ENCODE results near the gene NTM. TPM values are rescaled to one million over a fixed set of nuclear protein-coding genes. Genes with fewer than 3 reads are reported as not detected.

Gene NTM
- total RNA-seq, 1 donor from 2014 or later = 158 TPM

DNA sequence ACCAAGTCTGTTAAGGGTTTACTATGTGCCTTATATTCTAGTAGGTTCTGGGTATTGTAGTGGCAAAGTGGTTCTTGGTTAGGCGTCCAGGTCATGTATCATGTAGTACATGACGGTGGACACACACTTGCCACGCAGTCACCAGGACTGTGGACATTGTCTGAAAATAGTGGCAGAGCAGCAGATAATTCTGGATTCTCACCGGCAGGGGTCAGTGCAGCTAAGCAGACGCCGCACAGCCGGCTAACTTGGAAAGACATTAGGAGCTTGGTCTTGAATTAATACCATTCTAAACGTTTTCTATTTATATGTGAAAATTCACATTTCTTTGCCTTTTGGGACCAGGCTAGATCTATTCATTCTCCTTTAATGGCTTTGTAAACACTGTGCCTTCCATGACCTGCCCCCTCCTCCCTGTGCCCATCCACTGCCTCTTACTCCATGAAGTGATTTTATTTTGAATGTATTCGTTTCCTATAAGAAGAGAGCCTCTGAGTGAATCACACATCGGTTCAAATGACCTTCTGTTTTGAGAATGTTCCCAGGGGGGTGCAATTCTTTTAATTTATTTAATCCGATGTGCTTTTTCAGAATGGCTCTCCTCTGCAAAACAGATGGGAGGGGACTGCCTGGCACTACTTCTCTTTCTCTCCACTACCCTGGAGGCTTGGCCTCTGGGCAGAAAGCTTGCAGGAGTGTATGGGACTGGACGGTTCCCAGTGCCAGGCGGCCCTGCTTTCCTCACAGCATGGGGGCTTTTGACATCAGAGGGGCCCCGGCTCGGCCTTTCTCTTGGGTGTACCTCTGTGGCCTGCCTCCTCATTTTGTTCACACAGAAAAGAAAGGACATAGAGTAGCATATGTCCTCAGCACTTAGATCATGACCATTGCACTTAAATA, 378.0 kb downstream of the NTM start:
- peak; percentile 57 for DNase-seq

DNA sequence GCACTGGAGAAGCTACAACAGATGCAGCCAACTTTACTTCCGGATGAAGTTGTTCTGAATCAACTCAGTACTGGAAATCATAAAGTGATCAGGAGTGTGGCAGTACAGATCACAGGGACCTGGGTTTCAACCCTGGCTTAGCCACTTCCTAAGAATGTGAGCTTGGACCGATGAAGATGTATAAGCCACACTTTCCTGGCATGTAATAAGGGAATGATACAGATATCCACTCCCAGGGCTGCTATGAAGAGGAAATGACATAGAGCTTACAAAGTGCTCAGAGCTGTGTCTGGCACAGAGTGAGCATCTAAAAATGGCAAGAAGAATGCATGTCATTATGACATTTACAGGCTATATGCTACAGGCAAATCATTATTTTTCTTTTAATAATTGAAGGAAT, 378.7 kb downstream of the NTM start:
- DNase-seq = no peak

DNA sequence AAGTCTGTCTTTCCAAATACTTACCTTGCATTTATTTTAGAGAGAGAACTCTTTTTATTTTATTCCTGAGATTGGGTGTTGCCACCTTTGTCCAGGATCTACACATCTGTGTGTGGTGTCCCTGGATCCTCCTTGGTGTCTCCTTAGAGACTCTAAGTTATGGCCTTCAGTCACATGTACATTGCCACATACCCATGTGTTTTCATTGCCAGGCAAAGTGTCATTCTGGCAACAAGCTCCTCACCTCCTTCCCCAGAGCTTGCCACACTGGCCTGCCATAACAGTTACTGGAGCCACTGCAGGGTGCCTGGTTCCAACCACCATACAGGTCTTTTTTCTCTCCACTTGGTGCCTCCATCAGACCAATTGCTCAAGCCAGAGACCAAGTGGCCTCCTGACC, 379.7 kb downstream of the NTM start:
- no peak for DNase-seq

DNA sequence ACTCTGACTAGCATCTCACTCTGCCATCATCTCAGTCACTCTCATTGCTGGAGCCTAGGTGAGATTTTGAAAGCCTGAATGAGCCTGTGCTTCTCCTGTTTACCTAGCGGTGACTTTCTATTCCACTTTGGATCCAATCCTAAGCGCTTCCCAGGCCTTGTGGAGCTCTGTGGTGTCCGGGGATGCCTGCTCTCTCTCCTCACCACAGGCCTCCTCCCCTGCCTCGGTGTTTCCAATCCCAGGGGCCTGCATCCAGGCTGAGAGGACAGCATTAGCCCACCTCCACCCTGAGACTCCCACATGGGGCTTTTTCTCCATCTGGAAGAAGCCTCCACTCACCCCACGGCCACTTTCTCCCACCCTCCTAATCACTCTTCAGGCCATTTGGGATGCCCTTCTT, 380.3 kb downstream of the NTM start:
- no peak for DNase-seq

DNA sequence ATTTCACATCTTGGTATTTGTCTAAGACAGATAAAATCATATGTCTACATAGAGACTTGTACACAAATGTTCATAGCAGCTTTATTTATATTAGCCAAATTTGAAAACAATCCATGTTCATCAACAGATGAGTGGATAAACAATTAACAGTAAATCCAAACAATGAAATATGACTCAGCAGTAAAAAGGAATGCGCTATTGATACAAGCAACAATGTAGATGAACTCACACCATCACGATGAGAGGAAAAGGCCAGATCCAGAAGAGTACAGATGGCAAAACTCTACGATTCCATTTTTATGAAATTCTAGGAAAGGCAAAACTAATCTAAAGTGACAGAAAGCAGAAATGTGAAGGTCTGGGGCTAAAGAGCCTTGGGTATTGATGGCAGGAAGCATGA, 384.3 kb downstream of the NTM start:
- DNase-seq = no peak

DNA sequence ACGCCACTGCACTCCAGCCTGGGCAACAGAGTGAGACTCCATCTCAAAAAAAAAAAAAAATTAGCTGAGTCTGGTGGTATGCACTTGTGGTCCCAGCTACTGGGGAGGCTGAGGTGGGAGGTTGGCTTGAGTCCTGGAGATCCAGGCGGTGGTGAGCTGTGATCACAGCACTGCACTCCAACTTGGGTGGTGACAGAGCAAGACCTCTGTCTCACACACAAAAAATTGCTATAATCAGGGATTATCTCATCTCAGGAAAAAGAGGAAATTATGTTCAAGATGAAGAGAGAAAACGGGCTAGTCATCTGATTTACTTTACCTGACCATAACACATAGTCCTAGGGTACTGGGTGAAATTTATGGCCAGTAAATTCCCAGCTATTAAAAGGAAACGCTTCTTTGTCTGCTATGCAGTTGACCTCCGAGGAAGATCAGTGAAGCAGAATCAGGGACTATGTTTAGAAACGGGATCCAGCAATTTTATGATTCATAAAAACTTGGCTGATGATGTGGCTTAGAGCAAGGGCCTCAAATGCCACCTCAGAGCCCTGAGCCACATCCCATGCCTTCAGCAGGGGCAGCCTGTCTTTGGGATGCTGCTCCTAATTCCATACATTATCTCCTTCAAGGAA, 386.2 kb downstream of the NTM start:
- no peak for DNase-seq

DNA sequence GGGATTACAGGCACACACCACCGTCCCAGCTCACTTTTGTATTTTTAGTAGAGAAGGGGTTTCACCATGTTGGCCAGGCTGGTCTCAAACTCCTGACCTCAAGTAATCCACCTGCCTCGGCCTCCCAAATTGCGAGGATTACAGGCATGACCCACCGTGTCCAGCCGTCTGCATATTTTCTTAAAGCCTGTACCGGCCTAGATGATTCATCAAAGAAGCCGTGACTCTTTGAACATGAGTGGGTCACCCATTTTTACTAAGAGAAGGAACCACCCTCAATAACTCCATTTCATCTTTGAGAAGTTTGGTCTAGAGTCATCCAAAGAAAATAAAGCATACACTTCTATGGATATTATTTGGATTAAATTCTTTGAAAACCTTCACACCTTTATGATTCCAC, 388.3 kb downstream of the NTM start:
- DNase-seq = no peak

DNA sequence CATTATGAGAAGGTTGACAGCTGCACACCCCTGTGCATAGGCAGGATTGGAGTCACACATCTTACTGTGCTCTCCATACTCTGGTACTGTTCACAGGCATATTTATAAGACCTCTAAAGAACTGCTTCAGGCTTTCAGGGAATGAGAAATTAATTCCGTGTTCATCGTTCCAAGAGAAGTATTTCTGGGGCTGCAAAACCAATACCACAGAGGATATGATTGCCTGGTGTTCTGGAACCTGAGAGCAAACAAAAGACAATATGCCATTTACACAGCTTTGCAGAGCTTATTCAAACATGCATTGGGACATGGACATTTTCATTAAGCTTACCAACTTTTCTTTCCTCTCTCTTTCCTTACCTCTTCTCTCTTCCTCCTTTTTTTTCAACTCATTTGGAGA, 388.7 kb downstream of the NTM start:
- no peak for DNase-seq

DNA sequence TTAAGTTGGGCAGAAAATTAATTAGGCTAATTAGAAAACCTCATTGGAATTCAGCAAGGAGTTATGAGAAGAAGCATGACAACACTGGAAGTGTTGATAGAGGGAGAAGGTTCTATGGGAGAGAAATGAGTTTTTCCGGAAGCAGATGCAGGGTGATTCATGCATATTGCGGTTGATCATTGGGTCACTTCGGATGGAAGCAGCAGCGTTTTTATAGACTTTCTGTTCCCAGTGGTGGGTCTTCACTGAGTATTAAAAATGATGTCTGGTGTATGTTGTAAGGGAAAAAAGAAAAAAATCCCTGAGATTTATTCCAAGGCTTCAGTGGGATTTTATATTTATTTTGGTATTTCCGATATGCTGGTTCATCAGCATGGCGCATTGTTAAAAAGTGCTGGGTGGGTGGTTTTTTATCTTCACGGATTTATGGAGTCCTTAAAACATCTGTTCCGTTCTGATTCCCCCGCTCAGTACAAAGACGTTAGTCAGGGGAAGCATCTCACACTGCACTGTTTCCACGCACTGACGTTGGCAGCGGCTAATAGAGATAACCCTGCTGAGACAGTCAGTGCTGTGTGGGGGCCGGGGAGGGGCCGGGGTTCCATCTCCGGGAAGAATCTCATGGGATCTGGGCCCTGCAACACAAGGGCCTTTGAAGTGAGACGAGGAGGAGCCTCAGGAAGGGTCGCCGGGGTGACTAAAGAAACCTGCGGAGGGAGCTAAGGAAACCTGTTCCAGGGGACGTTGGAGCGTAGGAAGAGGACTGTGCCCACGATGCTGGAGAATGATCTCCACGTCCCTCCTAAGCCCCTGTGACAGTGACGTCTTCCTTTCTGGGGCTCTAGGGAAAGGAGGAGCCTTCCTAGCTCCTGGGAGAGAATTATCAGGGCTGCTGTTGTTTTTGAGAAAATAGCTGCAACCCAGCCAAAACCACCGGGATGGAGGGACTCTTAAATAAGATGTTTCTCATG, 390.0 kb downstream of the NTM start:
- peak; percentile 60 for DNase-seq

DNA sequence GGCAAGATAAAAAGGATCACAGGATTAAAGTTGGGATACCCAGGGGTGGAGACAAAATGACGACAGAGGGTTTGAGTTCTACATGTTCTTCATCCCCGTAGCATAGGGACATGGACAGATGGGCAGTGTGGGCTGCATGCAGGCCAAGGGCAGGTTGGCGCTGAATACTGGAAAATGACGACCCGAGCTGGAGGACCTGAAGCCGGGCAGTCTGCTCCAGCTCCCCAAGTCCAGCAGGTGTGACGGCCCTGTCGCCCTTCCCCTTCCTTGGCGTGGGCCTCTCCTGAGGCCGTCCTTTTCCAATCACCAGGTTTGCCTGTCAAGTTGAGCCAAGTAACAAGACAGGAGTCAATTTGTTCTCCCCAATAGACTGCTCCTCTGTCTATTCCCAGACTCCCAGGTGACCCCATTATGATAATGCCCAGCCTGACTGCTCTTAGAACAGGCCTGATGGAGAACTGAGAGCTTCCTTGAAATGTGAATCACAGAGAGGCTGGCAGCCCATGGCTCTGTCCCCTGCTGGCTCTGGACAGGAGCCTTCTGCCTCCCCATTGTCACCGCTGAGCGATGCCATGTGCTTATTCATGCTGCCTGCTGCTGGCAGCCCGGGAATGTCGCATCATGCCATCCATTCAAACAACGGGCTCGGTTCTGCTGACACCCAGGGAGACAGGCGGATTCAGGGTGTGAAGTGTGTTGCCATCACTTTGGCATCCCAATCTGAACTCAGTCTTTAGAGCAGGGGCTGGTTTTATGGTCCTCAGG, 392.1 kb downstream of the NTM start:
- DNase-seq = peak; percentile 69

DNA sequence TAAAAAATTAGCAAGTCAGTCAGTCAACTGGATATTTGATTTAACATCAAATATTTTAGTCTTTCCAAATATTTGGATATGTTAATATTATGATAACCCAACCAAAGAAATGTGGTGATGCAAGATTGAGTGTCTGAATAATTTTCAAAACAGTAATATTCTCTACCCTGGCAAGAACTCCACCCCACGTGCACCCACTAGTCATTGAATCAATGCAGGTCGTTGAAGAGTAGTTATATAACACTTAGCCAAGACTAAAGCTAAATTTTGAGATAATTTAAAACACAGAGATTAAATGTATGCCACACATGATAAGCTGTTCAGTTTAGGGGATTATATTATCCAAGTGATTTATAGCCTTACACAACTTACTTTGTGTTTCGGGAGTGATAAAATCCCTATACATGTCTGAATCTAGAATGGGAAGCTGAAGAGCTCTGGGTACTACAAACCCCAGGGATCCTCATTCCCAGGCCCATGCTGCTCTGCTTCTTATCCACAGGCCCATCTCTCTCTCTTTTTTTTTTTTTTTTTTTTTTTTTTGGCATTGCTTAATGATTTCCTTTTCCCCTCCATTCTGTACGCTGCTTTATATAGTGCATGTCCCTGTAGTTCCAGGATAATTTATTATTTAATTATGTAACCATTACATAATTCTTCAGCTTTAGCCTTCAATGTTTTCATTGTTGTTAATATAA, 392.9 kb downstream of the NTM start:
- DNase-seq = no peak

DNA sequence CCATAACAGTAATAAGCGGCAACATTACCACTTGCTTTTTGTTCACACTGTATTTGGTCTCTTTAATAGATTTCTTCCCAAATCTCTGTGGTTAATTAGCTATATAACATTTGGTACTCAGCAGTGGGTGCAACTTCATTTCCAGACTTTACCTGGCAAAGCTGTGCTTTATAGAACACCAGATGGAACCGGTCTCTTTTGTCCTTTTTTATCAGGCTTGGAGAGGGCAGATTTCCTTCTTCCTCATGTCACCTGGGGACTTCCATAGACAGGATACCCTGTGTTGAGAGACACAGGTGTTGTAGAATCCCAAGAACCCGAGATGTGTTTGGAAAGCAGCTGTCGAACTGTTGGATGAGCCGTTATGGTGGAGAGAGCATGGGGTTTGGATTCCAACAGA, 393.7 kb downstream of the NTM start:
- no peak for DNase-seq

DNA sequence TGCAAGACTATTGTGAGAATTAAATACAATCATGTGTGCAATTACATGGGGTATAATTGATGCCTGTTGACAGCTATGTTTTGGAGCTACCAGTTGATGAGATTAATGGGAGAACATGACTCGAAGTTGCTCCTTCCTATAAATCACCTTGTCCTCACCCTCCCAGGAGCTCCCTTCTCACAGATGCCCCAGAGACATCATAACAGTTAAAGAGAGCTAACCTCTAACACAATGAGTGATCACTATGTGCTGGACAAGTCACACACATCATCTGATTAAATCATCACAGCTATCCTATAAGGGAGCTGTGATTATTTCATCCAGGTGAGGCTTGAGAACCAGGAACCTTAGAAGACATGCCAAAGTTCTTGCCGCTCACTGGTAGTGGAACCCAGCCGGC, 394.2 kb downstream of the NTM start:
- DNase-seq = no peak

DNA sequence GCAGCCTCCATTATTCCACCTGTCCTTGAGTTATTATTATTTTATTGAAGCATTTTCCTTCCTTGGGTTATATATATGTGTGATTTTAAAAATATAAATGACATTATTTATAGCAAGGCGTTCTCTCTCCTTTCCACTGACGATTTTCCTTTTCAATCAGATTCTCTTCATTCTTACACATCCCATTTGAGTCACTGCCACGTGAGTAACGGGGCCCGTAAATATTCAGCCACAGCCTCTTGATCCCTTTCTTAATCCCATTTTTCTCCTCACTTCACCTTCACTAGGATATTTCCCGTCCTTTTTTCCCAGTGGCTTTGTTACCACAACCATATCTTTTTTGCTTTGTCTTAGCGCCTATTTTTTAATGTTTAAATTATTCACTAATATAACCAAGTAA, 396.2 kb downstream of the NTM start:
- DNase-seq = no peak

DNA sequence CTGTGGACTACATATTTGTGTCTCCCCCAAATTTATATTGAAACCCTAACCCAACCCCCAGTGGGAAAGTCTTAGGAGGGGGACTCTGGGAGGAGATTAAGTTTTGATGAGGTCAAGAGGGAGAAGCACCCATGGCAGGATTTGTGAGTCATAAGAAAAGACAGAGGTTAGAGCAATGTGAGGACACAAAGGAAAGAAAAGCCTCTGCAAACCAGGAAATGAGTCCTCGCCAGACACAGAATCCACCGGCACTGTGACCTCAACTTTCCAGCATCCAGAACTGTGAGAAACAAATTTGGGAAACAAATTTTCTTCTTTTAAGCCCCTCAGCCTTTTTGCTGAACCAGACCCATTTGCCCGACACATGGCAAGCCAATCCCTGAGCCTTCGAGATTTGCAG, 397.0 kb downstream of the NTM start:
- no peak for DNase-seq

DNA sequence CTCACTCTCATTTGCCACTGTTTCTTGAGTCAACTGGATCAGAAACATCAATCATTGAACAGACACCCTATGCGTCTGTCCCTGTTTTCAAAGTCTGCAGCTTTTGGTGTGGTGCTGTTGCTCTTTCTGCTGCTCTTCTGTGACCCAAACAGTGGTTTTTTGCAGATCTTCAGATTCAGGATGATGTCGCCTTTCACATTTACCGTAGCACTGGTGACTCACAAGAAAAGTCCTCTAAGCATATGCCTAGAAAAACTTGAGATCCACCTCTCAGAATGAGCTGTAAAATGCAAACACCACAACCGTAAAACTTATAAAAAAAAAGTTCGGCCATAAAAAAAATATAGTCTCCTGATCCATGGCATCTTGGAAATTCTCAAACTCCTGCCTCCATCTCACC, 400.4 kb downstream of the NTM start:
- no peak for DNase-seq

DNA sequence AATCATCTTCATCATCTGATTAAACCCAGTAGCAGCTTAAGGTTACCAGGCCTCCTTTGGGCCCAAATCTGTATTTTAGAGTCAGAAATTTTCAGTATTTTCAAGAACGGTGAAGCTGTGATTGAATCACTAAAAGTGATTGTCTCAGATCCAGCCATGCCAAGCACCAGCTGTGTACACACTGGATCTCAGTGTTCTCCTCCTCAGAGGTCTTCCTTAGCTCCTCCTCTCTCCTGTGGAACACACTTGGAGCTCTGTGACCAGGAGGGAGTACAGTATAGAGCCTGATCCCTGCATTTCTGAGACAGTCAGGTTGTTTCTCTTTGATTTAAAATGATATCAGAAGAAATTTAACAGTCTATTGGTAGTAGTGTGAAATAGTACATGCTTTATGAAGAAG, 401.1 kb downstream of the NTM start:
- no peak for DNase-seq

DNA sequence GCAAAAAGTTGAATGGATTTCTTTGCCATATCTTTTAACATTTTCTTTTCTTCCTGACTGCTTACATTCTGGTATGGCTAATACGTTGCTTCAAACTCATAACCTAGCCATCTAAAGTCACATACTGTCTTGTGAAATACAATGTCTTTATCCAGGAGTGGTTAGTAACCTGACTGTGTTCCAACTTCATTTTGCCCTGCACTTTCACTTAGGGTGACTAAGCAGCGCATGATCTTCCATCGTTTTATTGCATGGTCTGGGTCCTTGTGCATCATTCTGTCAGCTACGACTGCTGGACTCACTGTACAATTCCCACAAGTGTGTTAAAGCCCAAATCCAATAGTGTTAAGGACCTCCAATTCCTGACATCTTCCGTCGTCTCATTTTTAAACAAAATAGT, 403.2 kb downstream of the NTM start:
- DNase-seq = no peak

DNA sequence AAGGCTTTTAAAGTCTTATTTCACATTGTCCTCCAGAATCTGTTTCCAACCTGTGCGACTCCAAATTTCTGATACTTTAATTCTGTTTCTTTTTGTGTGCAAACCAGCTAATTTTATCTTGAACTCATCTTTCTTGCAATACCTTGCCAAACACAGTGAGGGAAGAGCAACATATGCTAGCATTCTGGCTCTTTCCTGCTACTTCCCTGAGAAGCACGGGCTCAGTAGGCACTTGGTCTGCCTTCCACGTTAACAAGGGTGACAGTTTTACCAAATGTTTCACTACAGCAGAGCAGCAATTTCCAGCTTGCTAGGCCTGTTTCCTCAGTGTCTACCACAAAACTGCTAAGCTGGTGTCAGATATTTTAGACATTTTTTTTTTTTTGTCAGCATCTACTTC, 405.8 kb downstream of the NTM start:
- peak; percentile 14 for DNase-seq

DNA sequence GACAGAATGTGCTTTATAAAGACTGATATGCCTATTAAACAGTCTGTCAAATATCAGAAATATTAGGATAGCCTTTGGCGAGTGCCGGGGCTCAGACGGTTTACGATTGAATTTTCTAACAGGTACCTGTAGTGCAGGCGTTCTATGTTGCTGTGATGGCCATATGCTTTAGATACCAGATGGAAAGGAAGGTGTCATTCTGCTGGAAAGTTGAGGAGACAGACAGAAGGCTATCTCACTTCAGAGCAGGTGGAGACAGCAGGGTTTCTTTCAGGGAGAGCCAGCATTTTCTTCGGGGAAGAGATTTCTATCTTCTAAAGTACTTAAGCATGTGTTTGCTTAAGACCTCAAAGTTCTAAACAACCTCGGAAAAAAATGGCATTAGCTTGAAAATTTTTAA, 415.4 kb downstream of the NTM start:
- no peak for DNase-seq

DNA sequence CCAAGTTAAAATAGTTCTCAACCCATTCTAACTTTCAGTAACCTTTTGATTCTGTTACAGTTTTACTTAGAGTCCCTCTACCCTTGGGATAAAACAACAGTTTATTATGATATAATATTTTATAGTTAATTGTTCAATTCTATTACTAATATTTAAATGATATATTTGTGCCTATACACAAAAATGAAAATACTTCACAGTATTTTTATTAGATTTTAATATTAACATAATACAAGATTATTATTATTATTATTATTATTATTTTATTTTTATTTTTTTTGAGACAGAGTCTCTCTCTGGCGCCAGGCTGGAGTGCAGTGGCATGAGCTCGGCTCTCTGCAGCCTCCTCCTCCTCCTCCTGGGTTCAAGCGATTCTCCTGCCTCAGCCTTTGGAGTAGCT, 416.7 kb downstream of the NTM start:
- no peak for DNase-seq

DNA sequence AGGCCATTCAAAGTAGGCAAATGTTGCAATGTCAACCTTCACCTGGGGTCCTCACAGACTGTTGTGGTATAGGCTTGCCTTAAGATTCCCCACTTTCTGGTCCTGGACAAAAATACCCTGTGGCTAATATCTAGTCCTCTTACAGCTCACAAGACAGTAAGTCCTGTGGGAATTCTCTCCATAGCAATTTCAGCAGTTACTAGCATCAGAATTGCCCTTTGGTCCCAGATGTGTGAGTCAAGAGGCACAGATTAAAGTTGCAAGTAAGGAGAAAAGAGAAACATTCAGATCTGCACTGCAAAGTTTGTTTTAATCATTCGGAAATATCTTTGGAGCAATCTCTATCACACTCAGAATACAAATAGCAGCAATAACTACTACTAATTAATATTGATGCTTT, 420.2 kb downstream of the NTM start:
- DNase-seq = no peak

Data from occipital lobe (tissue), 2 donors.